COLO668 (cell line): Measurements from ENCODE around the gene CBX6.

Experiments used
- DNase-seq: peaks from one replicate; lab custom pipeline; 2025; ENCODE audit not compliant: unreplicated experiment; lab: John Stamatoyannopoulos, UW

Gene CBX6

GRCh38 chr22:38841211-38841610 is 30.8 kb downstream of the CBX6 start:
- peak; percentile 68 for DNase-seq

GRCh38 chr22:38840129-38840528 is 31.9 kb downstream of the CBX6 start:
- no peak for DNase-seq

GRCh38 chr22:38839686-38840085 is 32.3 kb downstream of the CBX6 start:
- DNase-seq, result no peak

DNA sequence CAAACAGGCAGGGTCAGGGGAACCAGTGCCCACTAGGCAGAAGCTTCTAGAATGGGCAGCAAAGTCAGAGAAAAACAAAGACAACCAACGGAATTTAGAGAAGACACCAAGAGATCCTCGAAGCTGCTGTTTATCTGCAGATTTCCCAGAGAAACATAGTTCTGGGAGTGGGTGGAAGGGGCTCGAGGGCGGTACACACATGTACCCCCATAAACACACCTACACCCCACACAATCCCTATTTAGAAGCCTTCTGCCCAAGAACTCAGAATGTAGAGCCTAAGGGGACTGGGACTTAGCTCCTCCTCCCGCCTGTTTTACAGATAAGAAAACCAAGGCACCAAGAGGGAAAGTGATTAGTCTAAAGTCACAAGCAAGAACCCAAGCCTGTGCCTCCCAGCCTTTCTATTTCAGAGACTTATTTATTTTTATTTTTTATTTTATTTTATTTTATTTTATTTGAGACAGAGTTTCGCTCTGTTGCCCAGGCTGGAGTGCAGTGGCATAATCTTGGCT is 34.5 kb downstream of the CBX6 start:
- DNase-seq, result no peak

DNA sequence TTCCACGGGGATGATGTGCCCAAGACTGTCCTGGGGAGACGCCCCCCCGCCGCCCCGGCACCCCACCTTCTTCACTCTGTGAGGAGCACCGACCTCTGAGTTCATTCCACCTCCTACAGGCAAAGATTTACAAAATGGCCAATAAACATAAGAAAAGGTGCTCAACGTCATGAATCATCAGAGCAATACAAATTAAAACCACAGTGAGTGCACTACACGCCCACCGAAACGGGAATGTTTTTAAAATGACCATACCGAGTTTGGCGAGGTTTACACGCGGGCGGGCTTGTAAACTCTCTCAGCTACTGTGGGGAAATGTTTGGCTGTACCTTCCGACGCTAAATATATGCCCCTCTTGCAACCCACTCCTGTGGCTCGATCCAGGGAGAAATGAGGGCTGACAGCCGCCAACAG is 36.1 kb downstream of the CBX6 start:
- DNase-seq, result no peak

GRCh38 chr22:38834991-38835390 is 37.0 kb downstream of the CBX6 start:
- no peak for DNase-seq

GRCh38 chr22:38834215-38834953 is 37.6 kb downstream of the CBX6 start:
- no peak for DNase-seq

DNA sequence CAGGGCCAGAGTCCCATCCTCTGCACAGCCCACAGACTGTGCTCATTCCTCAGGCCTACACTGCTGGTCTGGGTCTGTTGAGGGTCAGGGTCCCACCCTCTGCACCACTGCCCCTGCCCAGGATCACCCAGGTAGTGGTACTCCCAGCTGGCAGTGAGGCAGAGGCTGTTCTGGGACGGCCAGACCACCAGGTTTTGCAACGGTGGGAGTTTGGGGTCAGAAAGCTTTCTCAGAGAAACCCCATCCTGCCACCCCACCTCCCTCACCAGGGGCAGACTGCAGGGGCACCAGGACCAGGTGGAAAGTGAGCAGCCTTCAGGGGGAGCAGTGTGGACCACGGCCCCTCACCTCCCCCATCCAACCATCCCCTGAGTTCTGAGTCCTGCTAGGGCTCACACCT is 39.0 kb downstream of the CBX6 start:
- no peak for DNase-seq

DNA sequence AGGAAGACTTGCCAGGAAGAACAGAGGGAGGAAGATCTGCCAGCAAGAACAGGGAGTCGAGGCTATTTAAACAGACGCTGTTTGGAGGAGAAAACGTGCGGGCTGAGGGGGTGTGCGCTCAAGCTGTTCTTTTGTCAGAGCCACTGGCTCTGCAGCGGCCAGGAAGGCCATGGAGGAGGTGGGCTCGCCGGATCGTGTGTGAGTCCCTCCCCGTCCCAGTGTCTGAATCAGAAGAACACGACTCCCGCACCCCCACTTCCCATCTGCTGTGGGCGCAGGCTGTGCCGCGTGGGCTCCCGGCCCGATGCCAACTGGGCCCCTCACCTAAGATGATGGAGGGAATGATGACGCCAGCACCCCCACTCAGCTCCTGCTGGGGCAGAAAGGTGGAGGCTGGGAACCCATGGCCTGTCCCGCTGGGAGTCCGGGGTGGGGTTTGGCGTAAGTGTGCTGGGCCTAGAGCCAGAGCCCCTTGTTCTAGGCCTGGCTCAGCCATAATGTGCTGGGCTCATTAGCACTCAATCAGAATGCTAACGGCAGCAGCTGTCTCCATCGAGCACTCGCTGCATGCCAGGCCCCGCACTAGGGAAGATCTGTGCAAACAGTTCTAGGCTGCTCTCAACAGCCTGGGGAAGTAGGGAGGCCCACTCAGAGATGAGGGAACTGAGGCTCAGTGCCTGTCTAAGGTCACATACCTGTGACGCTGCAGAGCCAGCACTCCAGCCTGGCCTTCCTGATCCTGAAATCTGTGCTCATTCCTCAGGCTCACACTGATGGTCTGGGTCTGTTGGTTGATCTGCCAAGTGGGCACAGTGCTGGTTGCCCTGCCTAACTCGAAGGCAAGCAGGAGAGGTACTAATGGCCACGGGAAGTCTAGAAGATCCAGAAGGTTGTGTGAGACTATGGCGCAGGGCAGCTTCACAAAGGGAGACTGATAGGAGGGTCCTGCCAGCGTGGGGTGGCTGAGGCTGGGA is 39.7 kb downstream of the CBX6 start:
- no peak for DNase-seq

GRCh38 chr22:38831166-38831945 is 40.7 kb downstream of the CBX6 start:
- no peak for DNase-seq

GRCh38 chr22:38830845-38831108 is 41.2 kb downstream of the CBX6 start:
- no peak for DNase-seq

- DNase-seq, result no peak
Observed at GRCh38 chr22:38830026-38830844, 41.8 kb downstream of the CBX6 start.

- DNase-seq, result no peak
Observed at GRCh38 chr22:38829485-38829884, 42.5 kb downstream of the CBX6 start.

GRCh38 chr22:38828616-38829205 is 43.3 kb downstream of the CBX6 start:
- DNase-seq, result no peak

- DNase-seq, result no peak
Observed at GRCh38 chr22:38828191-38828590, 43.8 kb downstream of the CBX6 start.

- DNase-seq, result no peak
Observed at GRCh38 chr22:38827510-38827909, 44.5 kb downstream of the CBX6 start.

DNA sequence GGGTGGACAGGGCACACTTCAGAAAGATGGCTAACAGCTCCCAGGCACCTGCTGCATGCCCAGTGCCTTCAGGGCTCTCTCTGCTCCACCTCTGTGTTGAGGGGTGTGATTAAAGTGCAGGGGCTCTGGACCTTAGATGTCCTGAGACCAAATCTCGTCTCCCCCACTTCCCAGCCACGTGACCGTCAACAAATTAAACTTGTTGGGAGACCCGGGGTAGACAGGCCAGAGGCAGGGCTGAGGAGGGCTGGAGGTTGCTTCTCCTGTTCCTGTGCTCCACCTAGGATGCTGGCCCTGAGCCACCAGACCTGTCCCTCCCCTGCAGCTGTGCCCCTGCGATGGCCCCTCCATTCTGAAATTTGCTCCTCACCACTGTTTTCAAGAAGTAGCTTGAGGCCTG is 45.2 kb downstream of the CBX6 start:
- DNase-seq, result no peak

DNA sequence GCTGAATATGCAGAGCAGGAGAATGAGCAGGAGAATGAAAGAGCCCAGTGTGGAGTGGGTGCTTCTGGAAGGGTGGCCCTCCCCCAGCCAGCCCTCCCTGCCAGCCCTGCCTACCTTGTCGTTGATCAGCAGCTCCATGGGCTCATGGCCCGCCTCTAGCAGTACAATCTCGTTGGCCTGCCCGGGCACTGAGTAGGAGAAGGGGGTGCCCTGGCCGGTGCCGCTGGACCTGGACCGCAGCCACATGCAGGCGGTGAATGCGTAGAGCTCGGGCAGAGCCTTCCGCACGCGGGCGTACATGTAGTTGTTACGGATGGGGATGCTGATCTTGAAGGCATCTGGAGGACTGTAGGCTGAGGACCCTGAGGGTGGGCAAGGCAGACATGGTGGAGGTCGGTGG is 45.6 kb downstream of the CBX6 start:
- no peak for DNase-seq

DNA sequence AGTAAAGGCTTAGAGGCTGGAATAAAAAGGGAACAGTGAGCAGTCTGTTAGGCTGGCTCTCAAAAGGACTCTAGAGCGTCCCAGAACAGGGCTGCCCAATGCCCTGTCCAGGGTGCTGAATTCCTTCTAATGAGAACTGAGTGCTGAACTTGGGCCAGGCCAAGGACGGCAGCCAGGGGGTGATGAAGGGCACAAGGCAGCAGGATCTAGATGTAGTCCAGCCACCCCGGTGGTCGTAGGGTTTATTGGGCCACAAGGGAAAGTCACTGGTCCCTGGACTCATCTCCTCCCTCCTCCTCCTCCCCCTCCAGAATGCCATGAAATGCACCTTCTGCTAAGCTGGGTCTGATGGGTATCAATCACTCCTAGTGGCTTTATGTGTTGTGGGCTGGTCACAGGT is 47.4 kb downstream of the CBX6 start:
- no peak for DNase-seq

DNA sequence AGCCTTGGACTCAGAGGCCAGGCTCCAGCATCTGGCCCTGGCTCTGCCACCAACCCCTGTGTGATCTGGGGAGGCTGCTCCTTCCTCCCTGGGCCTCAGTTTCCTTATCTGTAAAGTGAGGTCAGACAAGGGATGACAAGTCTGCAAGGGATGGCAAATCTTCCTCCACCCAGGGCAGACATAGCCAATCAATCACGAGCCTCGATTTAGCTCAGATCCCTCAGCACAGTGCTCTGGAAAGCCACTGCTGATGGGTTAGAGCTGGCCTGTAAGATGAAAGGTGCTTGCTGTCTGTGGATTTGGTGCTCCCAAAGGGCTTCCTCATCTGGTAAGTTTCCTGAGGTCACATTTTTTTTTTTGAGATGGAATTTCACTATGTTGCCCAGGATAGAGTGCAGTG is 48.4 kb downstream of the CBX6 start:
- no peak for DNase-seq
